ENCODE measurements around the gene LUZP2. TPM values are rescaled to one million over a fixed set of nuclear protein-coding genes. Genes with fewer than 3 reads are reported as not detected.

The LUZP2 gene
- total and polyA plus RNA-seq, 4 donors: 0.05 TPM; not detected in 3

DNA sequence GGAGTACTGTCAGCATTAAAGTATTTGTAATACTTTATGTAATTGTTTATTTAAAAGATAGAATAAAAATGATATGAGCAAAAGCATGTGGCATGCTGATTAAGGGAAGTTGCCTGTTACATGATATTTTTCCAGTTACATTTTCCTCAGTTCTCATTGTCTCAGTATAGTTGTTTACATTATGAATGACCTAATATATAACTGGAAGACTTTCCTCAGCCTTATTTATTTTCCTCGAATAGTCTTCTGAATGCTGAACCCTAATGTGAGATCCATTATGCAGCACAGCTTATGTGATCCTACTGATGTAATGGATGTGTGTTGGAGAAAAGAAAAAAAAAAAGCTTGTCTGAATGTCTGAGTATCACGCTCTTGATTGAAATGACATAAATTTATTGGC lies 95.5 kb downstream of the LUZP2 start:
- no peaks in the 10 kb centered on the region for H3K9me3 ChIP-seq (ENCODE audit: control insufficient read depth in 4 of 4, low read length in 3 of 4)
- no peak for DNase-seq (ENCODE audit: low spot score)
- no peak for TF ChIP-seq FOXA2 (IDR thresholded peaks at IDR 0.05)
- no peak for TF ChIP-seq HNF4G (IDR thresholded peaks at IDR 0.05)
- TF ChIP-seq JUND (IDR thresholded peaks at IDR 0.05): no peak
- TF ChIP-seq HNF4A (conservative IDR thresholded peaks at IDR 0.05): no peak
- no peaks in the 10 kb centered on the region for H3K27me3 ChIP-seq (ENCODE audit: control insufficient read depth in 4 of 4, insufficient read depth in 4 of 4, low read length in 3 of 4)
- WGBS: 67% methylated on average over 2 of the region's 2 CpGs
- H3K36me3 ChIP-seq (ENCODE audit: control insufficient read depth in 4 of 4, insufficient read depth in 3 of 4, low read depth in 1 of 4, low read length in 3 of 4): no peaks in the 10 kb centered on the region
- H3K4me3 ChIP-seq (ENCODE audit: low read depth in 1 of 3, low read length in 3 of 3): no peak overlapping the region
- H3K9ac ChIP-seq (ENCODE audit: low read depth in 1 of 2, low read length in 2 of 2): no peak overlapping the region
- H3K27ac ChIP-seq (ENCODE audit: low read depth in 1 of 2, low read length in 2 of 2): no peak overlapping the region
- H3K4me1 ChIP-seq (ENCODE audit: control insufficient read depth in 4 of 4, insufficient read depth in 4 of 4, low read length in 3 of 4): no peaks in the 10 kb centered on the region

DNA sequence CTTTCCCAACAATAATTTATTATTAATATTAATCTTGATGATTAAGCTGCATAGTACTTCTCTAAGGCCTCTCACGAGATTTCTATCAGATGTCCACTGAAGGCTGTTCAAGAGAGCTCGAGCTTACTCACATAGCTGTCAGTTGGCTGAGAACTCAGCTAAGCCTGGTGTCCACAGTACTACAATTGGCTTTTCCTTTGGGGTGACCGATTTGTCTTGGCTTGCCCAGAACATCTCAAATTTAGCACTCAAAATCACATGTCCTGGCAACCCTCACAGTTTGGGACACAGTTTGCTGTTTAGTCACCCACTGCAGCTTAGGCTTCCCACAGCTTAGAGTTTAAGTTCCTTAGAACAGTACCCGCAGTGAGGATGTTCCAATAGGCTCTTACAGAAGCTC lies 96.5 kb downstream of the LUZP2 start:
- no peak for DNase-seq (ENCODE audit: low spot score)
- WGBS: 76% methylated on average over 4 of the region's 4 CpGs
- no peak overlapping the region for H3K9ac ChIP-seq (ENCODE audit: low read depth in 1 of 2, low read length in 2 of 2)
- H3K4me3 ChIP-seq (ENCODE audit: low read depth in 1 of 3, low read length in 3 of 3): no peak overlapping the region
- H3K36me3 ChIP-seq (ENCODE audit: control insufficient read depth in 4 of 4, insufficient read depth in 3 of 4, low read depth in 1 of 4, low read length in 3 of 4): no peaks in the 10 kb centered on the region
- TF ChIP-seq, protein P1, sequence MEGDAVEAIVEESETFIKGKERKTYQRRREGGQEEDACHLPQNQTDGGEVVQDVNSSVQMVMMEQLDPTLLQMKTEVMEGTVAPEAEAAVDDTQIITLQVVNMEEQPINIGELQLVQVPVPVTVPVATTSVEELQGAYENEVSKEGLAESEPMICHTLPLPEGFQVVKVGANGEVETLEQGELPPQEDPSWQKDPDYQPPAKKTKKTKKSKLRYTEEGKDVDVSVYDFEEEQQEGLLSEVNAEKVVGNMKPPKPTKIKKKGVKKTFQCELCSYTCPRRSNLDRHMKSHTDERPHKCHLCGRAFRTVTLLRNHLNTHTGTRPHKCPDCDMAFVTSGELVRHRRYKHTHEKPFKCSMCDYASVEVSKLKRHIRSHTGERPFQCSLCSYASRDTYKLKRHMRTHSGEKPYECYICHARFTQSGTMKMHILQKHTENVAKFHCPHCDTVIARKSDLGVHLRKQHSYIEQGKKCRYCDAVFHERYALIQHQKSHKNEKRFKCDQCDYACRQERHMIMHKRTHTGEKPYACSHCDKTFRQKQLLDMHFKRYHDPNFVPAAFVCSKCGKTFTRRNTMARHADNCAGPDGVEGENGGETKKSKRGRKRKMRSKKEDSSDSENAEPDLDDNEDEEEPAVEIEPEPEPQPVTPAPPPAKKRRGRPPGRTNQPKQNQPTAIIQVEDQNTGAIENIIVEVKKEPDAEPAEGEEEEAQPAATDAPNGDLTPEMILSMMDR (IDR thresholded peaks at IDR 0.05; ENCODE audit: low read depth, low read length, missing input control): no peak
- no peak for TF ChIP-seq YY1 (IDR thresholded peaks at IDR 0.05)
- TF ChIP-seq, protein P2, sequence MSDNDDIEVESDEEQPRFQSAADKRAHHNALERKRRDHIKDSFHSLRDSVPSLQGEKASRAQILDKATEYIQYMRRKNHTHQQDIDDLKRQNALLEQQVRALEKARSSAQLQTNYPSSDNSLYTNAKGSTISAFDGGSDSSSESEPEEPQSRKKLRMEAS (IDR thresholded peaks at IDR 0.05): no peak
- TF ChIP-seq, protein P3, sequence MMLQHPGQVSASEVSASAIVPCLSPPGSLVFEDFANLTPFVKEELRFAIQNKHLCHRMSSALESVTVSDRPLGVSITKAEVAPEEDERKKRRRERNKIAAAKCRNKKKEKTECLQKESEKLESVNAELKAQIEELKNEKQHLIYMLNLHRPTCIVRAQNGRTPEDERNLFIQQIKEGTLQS (IDR thresholded peaks at IDR 0.05): no peak
- no peak for TF ChIP-seq GABPA (IDR thresholded peaks at IDR 0.05 in 1 of 2, conservative IDR thresholded peaks at IDR 0.05 in 1 of 2)
- no peak for TF ChIP-seq NR2F2 (IDR thresholded peaks at IDR 0.05)
- no peak for TF ChIP-seq FOXA2 (IDR thresholded peaks at IDR 0.05)
- TF ChIP-seq HNF4G (IDR thresholded peaks at IDR 0.05): no peak
- no peaks in the 10 kb centered on the region for H3K4me1 ChIP-seq (ENCODE audit: control insufficient read depth in 4 of 4, insufficient read depth in 4 of 4, low read length in 3 of 4)
- no peaks in the 10 kb centered on the region for H3K27me3 ChIP-seq (ENCODE audit: control insufficient read depth in 4 of 4, insufficient read depth in 4 of 4, low read length in 3 of 4)
- H3K27ac ChIP-seq (ENCODE audit: low read depth in 1 of 2, low read length in 2 of 2): no peak overlapping the region
- H3K9me3 ChIP-seq (ENCODE audit: control insufficient read depth in 4 of 4, low read length in 3 of 4): no peaks in the 10 kb centered on the region

DNA sequence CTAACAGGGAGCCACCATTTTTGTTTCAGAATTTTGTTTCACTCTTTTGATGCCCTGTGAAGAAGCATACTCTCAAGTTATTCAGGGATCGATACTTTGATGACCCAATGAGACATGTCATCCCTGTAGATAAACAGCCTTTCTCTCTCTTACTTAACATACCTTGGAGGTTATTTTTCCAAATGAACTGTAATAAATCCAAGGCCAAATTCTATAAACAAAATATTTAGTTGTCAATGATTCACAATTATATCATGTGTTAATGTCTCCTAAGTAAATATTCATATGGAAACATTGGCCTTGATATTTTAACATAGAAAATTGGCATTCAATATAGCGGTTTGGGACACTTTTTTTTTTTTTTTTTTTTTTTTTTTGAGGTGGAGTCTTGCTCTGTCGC lies 97.5 kb downstream of the LUZP2 start:
- 85% methylated on average over 3 of the region's 3 CpGs for WGBS
- H3K27me3 ChIP-seq (ENCODE audit: control insufficient read depth in 4 of 4, insufficient read depth in 4 of 4, low read length in 3 of 4): no peaks in the 10 kb centered on the region
- TF ChIP-seq FOXA2 (IDR thresholded peaks at IDR 0.05): no peak
- TF ChIP-seq, protein P2 (IDR thresholded peaks at IDR 0.05): no peak
- TF ChIP-seq, protein P4, sequence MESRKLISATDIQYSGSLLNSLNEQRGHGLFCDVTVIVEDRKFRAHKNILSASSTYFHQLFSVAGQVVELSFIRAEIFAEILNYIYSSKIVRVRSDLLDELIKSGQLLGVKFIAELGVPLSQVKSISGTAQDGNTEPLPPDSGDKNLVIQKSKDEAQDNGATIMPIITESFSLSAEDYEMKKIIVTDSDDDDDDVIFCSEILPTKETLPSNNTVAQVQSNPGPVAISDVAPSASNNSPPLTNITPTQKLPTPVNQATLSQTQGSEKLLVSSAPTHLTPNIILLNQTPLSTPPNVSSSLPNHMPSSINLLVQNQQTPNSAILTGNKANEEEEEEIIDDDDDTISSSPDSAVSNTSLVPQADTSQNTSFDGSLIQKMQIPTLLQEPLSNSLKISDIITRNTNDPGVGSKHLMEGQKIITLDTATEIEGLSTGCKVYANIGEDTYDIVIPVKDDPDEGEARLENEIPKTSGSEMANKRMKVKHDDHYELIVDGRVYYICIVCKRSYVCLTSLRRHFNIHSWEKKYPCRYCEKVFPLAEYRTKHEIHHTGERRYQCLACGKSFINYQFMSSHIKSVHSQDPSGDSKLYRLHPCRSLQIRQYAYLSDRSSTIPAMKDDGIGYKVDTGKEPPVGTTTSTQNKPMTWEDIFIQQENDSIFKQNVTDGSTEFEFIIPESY (IDR thresholded peaks at IDR 0.05): no peak

More for the DNA sequence above, 97.5 kb downstream of the LUZP2 start:
- Histone ChIP-seq H3K27ac (ENCODE audit: low read depth in 1 of 2, low read length in 2 of 2) (no peak overlapping the region), H3K9me3 (ENCODE audit: control insufficient read depth in 4 of 4, low read length in 3 of 4) (no peaks in the 10 kb centered on the region), H3K36me3 (ENCODE audit: control insufficient read depth in 4 of 4, insufficient read depth in 3 of 4, low read depth in 1 of 4, low read length in 3 of 4) (no peaks in the 10 kb centered on the region), H3K9ac (ENCODE audit: low read depth in 1 of 2, low read length in 2 of 2) (no peak overlapping the region), H3K4me1 (ENCODE audit: control insufficient read depth in 4 of 4, insufficient read depth in 4 of 4, low read length in 3 of 4) (no peaks in the 10 kb centered on the region), H3K4me3 (ENCODE audit: low read depth in 1 of 3, low read length in 3 of 3) (no peak overlapping the region)
- no peak for DNase-seq (ENCODE audit: low spot score)

Data from liver (tissue), 9 donors.